HG02981 (cell line): ENCODE measurements around the gene FNIP2.
"Not testable (repeated sequence)": the region's sequence is repeated elsewhere in the genome, so short reads cannot be mapped to it uniquely, and the experiment has no call there.

Experiments
- ATAC-seq: cut with Tn5 transposase; IDR thresholded peaks from one replicate; pipeline ENCODE4 v1.9.1; 2021; ENCODE audit warnings: mild to moderate bottlenecking, moderate library complexity; ENCODE audit not compliant: unreplicated experiment

FNIP2 gene

GRCh38 chr4:158903079-158903456, 134.2 kb downstream of the FNIP2 start:
- ATAC-seq: no peak

GRCh38 chr4:158903472-158904043, 134.7 kb downstream of the FNIP2 start:
- no peak for ATAC-seq

GRCh38 chr4:158904815-158905214, 136.0 kb downstream of the FNIP2 start:
- ATAC-seq: no peak

DNA sequence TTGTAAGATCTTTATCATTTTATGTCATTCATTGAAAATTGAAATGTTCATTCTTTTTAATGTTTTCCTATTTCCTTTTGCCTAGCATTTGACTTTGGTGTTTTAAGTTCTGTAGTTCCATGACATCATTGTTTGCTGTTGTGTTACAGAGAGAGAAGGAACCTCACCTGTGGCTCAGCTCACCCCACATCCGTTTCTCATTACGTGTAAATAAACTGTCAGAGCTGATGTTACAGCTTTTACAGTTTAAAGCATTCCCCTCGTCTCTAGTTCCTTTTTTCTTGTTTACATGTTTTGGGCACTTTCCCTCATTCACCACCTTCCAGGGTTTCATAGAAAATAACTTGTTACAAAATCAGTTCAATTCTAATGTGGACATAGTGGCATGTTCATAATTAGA, 137.2 kb downstream of the FNIP2 start:
- peak; percentile 90 for ATAC-seq

GRCh38 chr4:158912390-158912789, 143.6 kb downstream of the FNIP2 start:
- no peak for ATAC-seq

DNA sequence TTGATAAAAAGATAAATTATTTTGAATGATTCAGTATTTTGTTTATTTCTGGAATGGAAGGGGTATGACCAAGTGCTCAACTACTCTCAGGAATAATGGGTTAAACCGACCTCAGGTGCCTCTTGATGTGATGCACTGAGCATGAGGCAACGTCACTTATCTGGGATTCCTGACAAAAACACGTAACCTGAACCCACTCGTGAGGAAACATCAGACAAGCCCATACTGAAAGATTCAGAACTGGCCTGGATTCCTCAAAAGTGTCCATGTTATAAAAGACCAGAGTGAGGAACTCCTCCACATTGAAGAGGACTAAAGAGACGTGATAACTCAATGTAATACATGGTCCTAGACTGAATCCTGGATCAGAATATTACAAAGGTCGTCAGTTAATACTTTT, 144.0 kb downstream of the FNIP2 start:
- ATAC-seq: no peak

- ATAC-seq: no peak
Observed at GRCh38 chr4:158913766-158914165, 144.9 kb downstream of the FNIP2 start.

DNA sequence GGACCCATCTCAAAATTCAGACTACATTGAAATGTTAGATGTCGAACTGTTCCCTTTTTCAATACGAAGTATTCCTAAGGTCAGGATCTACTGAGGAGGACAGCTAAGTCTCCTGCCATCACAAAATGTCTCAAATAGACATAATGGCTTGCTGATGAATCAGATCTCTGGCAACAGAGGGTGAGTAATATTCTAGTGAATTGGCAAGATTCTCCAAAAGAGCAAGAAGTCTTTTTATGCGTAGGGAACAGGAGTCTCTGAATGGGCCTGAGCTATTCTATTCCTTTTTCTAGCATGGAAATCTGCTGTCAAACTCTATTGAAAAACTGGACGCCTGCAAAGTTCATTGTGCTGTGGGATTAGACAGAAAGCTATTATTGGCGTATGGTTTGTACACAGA, 145.4 kb downstream of the FNIP2 start:
- no peak for ATAC-seq

- no peak for ATAC-seq
Observed at GRCh38 chr4:158915683-158916241, 146.9 kb downstream of the FNIP2 start.

- not testable (repeated sequence) for ATAC-seq
Observed at GRCh38 chr4:158920452-158920996, 151.7 kb downstream of the FNIP2 start.

GRCh38 chr4:158927774-158928173, 158.9 kb downstream of the FNIP2 start:
- ATAC-seq: not testable (repeated sequence)

DNA sequence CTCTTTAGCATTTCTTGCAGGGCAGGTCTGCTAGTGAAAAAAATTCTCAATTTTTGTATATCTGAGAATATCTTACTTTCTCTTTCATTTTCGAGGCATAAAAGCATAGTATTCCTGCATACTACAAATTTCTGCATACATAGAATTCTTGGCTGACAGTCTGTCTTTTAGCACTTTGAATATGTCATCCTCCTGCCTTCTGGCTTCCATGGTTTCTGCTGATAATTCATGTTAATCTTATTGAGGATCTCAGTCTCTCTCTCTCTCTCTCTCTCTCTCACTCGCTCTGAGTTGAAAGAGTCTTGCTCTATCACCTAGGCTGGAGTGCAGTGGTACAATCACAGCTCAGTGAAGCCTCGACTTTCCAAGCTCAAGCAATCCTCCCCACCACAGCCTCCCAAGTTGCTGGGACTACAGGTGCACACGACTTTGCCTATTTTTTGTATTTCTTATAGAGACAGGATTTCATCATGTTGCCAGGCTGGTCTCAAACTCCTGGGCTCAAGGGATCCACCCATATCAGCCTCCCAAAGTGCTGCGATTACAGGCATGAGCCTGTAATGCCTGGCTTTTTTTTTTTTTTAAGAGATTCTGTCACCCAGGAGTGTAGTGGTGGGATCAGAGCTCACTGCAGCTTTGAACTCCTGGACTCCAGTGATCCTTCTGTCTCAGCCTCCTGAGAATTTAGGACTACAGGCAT, 161.3 kb downstream of the FNIP2 start:
- ATAC-seq: no peak

DNA sequence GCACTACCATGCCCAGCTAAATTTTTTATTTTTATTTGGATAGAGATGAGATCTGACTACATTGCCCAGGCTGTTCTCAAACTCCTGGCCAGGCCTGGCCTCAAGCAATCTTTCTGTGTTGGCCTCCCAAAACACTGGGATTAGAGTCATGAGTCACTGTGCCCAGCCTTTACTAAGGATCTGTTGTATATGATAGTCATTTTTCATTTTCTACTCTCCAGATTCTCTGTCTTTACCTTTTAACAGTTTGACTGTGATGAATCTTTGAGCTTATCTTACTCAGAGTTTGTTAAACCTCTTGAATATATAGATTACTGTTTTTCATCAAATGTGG, 161.8 kb downstream of the FNIP2 start:
- ATAC-seq: no peak

GRCh38 chr4:158933236-158933635, 164.4 kb downstream of the FNIP2 start:
- ATAC-seq: no peak

- ATAC-seq: no peak
Observed at GRCh38 chr4:158934996-158935669, 166.3 kb downstream of the FNIP2 start.

- no peak for ATAC-seq
Observed at GRCh38 chr4:158936238-158936637, 167.4 kb downstream of the FNIP2 start.

DNA sequence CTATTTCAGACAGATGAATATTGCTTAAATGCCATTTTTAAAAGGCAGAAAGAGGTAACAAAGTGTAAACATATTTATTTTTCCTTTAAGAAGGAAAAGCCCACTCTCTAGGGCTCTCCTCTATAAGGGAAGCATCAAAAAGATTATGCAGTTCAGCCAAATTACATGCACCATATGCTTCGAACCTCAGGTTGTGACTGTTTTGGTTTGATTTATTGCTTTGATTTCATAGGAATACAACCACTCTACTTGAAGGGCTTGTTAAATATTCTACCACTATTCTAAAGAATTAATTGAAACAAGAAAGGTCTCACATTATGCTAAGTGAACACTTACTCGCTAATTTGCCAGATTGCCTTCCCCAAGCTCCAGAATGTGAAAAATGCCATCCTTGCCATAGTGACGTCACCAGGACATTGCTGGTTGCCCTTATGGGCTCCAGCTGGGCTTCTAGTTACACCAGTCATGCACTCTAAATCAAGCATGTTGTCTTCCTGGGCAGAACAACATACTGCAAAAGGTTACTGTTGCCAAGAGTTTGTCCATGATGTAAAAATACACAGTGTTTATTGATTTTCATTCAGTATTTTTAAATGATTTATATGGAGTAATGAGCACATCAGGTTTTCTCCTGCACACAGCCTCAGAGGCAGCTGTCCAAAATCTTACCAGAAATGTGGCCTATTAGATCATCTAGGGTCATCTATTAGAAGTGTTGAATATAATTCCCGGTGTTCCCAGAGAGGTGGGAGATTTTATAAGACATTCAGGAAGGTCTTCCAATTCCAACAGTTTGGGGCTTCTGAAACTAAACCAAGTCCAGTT, 169.6 kb downstream of the FNIP2 start:
- ATAC-seq: no peak

DNA sequence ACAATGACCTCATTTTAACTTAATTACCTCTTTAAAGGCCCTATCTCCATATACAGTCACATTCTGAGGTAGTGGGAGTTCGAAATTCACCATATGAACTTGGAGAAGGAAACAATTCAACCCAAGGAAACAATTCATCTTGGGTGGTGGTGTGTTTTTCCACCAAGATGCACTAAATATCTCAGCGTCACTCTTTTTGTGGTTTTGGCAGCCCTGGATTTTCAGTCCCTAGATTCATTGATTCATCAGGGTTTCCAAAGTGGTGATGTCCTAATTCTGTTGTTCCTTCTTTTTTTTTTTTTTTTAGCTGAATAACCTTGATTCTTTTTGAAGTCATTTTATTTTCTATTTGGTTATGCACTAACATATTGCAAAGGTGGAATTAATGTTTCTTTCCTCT, 171.4 kb downstream of the FNIP2 start:
- ATAC-seq: no peak

DNA sequence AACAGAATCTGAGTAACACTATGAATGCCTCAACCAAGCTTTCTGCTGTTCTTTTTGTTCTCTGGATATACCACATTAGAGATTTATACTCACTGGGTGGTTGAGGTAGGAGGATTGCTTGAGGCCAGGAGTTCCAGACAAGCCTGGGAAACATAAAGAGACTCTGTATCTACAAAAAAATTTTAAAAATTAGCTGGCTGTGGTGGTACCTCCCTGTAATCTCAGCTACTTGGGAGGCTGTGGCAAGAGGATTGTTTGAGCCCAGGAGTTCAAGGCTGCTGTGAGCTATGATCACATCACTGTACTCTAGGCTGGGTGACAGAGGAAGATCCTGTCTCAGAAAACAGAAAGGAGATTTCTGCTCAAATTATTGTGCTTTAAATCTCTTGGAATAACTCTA, 172.5 kb downstream of the FNIP2 start:
- no peak for ATAC-seq

DNA sequence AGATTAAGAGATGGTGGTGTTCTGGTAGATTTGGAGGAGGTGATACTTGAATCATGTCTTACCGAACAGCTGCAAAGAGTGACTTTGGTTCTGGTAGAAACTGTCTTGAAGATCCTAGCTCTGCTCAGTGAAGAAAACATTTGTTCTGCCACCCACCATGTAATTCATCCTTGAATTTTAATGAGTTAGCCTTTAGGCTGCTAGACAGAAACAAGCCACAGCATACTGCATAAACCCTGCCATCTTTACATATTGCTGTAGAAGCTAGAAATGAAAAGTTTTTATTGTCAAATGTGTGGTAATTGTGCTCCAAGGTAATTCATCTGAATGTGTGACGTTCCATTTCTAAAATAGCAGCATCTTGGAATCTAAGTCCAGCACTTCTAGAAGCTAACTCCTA, 173.1 kb downstream of the FNIP2 start:
- ATAC-seq: no peak

GRCh38 chr4:158945529-158946108, 176.8 kb downstream of the FNIP2 start:
- ATAC-seq: no peak
